DND-41 (cell line): Measurements from ENCODE around the gene RPS6KA1.

Source experiments
- ATAC-seq: fragments of 200-7000 bp; cut with Tn5 transposase; 3 replicates; pipeline ENCODE4 v1.9.1; 2021; ENCODE audit warnings: low read depth; ENCODE audit not compliant: insufficient read depth
- DNase-seq: peaks from one replicate; pipeline ENCODE4 v3.0.0-alpha.2; 2020
- H2AFZ ChIP-seq: 2 replicates; pipeline ENCODE4 v1.6.0; 2012; ENCODE audit warnings: low read depth, low read length
- H3K27ac ChIP-seq: 2 replicates; pipeline ENCODE4 v1.5.1; 2012; ENCODE audit warnings: low read length, inconsistent platforms
- H3K27me3 ChIP-seq: fragments of 200-600 bp; sonication (generic); 2 replicates; pipeline ENCODE4 v1.6.0; 2012; ENCODE audit warnings: low read length, mild to moderate bottlenecking, inconsistent platforms; ENCODE audit not compliant: insufficient read depth, poor library complexity
- H3K36me3 ChIP-seq: 2 replicates; pipeline ENCODE4 v1.5.1; 2012; ENCODE audit warnings: low read length, inconsistent platforms; ENCODE audit not compliant: insufficient read depth
- H3K4me1 ChIP-seq: 2 replicates; pipeline ENCODE4 v1.5.1; 2012; ENCODE audit warnings: mild to moderate bottlenecking, low read length; ENCODE audit not compliant: insufficient read depth
- H3K4me2 ChIP-seq: 2 replicates; pipeline ENCODE4 v1.6.0; 2012; ENCODE audit warnings: mild to moderate bottlenecking, moderate library complexity, low read length, inconsistent platforms; ENCODE audit not compliant: insufficient read depth
- H3K4me3 ChIP-seq, 2 experiments: fragments of 200-600 bp in 1 of 2; shearing (Covaris generic) in 1 of 2; 2 replicates each; pipeline ENCODE4 v1.5.1; 2012 to 2016; ENCODE audit warnings: inconsistent platforms in 2 of 2, low read length in 2 of 2, mild to moderate bottlenecking in 2 of 2, low read depth in 1 of 2, moderate library complexity in 1 of 2
- H3K79me2 ChIP-seq: 2 replicates; pipeline ENCODE4 v1.6.0; 2012; ENCODE audit warnings: low read length, inconsistent platforms; ENCODE audit not compliant: insufficient read depth
- H3K9ac ChIP-seq: 2 replicates; pipeline ENCODE4 v1.6.0; 2012; ENCODE audit warnings: low read depth, mild to moderate bottlenecking, inconsistent platforms, low read length, moderate library complexity
- H3K9me3 ChIP-seq: 2 replicates; pipeline ENCODE4 v1.5.1; 2012; ENCODE audit warnings: low read length, moderate library complexity, mild to moderate bottlenecking, inconsistent platforms; ENCODE audit not compliant: insufficient read depth, severe bottlenecking
- H4K20me1 ChIP-seq: 2 replicates; pipeline ENCODE4 v1.6.0; 2012; ENCODE audit warnings: low read length; ENCODE audit not compliant: insufficient read depth
- EZH2 ChIP-seq: IDR thresholded peaks from 3 replicates; pipeline ENCODE4 v1.6.1; 2012; ENCODE audit warnings: borderline replicate concordance, low read depth, mild to moderate bottlenecking, moderate library complexity, low read length, inconsistent platforms; ENCODE audit not compliant: severe bottlenecking
- TF ChIP-seq, protein P1 (sequence below): IDR thresholded peaks from 2 replicates; pipeline ENCODE4 v1.5.1; 2012; ENCODE audit warnings: borderline replicate concordance, low read length, moderate library complexity, mild to moderate bottlenecking; ENCODE audit not compliant: poor library complexity, severe bottlenecking; ENCODE audit errors: extremely low read depth

The RPS6KA1 gene

DNA sequence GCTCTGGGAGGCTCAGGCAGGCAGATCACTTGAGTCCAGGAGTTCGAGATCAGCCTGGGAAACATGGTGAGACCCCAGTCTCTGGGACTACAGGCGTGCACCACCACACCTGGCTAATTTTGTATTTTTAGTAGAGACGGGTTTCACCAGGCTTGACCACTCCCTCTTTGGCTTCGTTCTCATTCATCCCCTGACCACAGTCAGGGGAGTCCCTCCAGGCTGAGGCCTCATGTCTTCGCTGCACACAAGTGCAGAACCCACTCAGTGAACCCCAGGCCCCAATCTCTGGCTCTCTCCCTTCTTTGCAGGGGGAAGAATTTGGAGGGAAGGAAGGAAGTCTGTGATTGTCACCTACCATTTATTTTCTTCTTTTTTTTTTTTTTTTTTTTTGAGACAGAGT lies 9.2 kb upstream of the RPS6KA1 start:
- no peak for ATAC-seq
- no peak overlapping the region for H3K9ac ChIP-seq
- peaks cover 3% of the 10 kb centered on the region for H3K27me3 ChIP-seq
- no peak for DNase-seq
- no peak overlapping the region for H3K27ac ChIP-seq
- H4K20me1 ChIP-seq, result no peaks in the 10 kb centered on the region
- H3K9me3 ChIP-seq, result no peaks in the 10 kb centered on the region
- H3K79me2 ChIP-seq, result no peaks in the 10 kb centered on the region
- no peak overlapping the region for H3K4me3 ChIP-seq
- no peak overlapping the region for H2AFZ ChIP-seq
- no peaks in the 10 kb centered on the region for H3K4me1 ChIP-seq
- no peak overlapping the region for H3K4me2 ChIP-seq
- no peaks in the 10 kb centered on the region for H3K36me3 ChIP-seq
- TF ChIP-seq, protein P1, sequence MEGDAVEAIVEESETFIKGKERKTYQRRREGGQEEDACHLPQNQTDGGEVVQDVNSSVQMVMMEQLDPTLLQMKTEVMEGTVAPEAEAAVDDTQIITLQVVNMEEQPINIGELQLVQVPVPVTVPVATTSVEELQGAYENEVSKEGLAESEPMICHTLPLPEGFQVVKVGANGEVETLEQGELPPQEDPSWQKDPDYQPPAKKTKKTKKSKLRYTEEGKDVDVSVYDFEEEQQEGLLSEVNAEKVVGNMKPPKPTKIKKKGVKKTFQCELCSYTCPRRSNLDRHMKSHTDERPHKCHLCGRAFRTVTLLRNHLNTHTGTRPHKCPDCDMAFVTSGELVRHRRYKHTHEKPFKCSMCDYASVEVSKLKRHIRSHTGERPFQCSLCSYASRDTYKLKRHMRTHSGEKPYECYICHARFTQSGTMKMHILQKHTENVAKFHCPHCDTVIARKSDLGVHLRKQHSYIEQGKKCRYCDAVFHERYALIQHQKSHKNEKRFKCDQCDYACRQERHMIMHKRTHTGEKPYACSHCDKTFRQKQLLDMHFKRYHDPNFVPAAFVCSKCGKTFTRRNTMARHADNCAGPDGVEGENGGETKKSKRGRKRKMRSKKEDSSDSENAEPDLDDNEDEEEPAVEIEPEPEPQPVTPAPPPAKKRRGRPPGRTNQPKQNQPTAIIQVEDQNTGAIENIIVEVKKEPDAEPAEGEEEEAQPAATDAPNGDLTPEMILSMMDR, result no peak
- no peak for TF ChIP-seq EZH2

DNA sequence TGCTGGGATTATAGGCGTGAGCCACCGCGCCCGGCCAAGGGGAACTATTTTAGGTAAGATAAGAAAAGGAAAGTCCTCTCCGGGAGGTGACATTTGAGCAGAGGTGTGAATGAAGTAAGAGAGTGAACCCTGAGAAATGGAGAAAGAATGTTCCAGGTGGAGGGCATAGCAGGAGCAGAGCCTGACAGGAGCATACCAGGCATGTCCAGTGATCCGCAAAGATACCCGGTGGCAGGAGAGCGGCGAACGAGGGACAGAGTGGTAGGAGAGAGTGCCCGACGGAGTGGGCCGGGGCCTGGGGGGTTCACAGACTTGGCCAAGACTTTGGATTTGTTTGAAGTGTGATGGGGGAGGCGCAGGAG lies 7.9 kb upstream of the RPS6KA1 start:
- no peak for ATAC-seq
- no peak overlapping the region for H3K4me3 ChIP-seq
- no peaks in the 10 kb centered on the region for H3K4me1 ChIP-seq
- H3K9me3 ChIP-seq, result no peaks in the 10 kb centered on the region
- H3K27me3 ChIP-seq, result peaks cover 3% of the 10 kb centered on the region
- no peak overlapping the region for H3K4me2 ChIP-seq
- no peak overlapping the region for H3K27ac ChIP-seq
- no peak for DNase-seq
- no peaks in the 10 kb centered on the region for H4K20me1 ChIP-seq
- H3K79me2 ChIP-seq, result no peaks in the 10 kb centered on the region
- no peak overlapping the region for H3K9ac ChIP-seq
- TF ChIP-seq, protein P1, result no peak
- no peak for TF ChIP-seq EZH2
- no peaks in the 10 kb centered on the region for H3K36me3 ChIP-seq
- H2AFZ ChIP-seq, result no peak overlapping the region

DNA sequence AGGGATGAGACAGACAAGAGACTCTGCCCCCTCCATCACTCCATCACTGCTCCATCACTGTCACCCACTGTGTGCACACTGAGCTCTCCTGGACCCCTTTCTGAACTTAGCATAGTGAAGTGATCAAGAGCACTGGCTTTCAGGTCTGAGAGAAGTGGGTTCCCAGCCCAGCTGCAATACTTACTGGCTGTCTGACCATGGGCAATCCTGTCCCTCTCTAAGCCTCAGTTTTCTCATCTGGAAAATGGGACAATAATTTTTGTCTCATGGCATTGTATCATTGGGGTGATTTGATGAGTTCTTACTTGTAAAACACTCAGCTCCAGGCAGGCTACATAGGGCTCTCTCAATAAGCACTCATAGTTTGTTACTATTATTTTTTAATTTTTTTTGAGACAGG lies 7.5 kb upstream of the RPS6KA1 start:
- Histone ChIP-seq H3K9ac (no peak overlapping the region), H3K27ac (no peak overlapping the region), H4K20me1 (no peaks in the 10 kb centered on the region), H3K4me2 (no peak overlapping the region), H3K36me3 (no peaks in the 10 kb centered on the region), H3K9me3 (no peaks in the 10 kb centered on the region), H2AFZ (no peak overlapping the region), H3K4me1 (no peaks in the 10 kb centered on the region), H3K79me2 (no peaks in the 10 kb centered on the region), H3K4me3 (no peak overlapping the region), H3K27me3 (peaks cover 3% of the 10 kb centered on the region)
- DNase-seq (no peak), ATAC-seq (no peak)
- TF ChIP-seq EZH2, result no peak
- TF ChIP-seq, protein P1, result no peak

DNA sequence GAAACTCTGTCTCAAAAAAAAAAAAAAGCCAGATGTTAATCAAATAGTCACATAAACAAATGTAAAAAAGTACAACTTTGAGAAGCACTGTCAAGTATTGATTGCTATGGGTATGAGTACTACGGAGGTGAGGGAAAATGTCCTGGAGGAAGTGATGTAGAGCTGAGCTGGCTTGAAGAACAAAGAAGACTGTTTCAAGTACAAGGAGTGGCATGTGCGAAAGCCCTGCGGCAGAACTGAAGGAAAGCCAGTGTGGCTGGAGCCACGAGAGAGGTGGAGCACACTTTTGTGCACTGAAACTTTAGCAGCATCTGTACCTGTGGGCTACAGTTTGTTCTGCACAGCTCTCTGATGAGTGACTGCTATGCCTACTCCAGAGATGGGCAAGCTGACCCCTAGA lies 5.4 kb upstream of the RPS6KA1 start:
- H3K79me2 ChIP-seq, result no peaks in the 10 kb centered on the region
- no peaks in the 10 kb centered on the region for H3K36me3 ChIP-seq
- H3K27ac ChIP-seq, result no peak overlapping the region
- no peaks in the 10 kb centered on the region for H3K9me3 ChIP-seq
- no peak overlapping the region for H3K9ac ChIP-seq
- DNase-seq (no peak), ATAC-seq (no peak)
- no peak overlapping the region for H3K4me3 ChIP-seq
- TF ChIP-seq, protein P1, result no peak
- no peak for TF ChIP-seq EZH2
- H3K4me1 ChIP-seq, result peaks cover 2% of the 10 kb centered on the region
- no peak overlapping the region for H2AFZ ChIP-seq
- no peaks in the 10 kb centered on the region for H4K20me1 ChIP-seq
- H3K27me3 ChIP-seq, result peaks cover 3% of the 10 kb centered on the region
- no peak overlapping the region for H3K4me2 ChIP-seq
